Prostate gland (tissue), 2 donors: ENCODE results near the gene TSGA10IP.

ENCODE experiments used
- POLR2A ChIP-seq: fragments of 450-650 bp; IDR thresholded peaks from one replicate; pipeline ENCODE4 v1.6.1; 2016; ENCODE audit warnings: antibody characterized with exemption, mild to moderate bottlenecking
- POLR2AphosphoS5 ChIP-seq: sonication (generic); formaldehyde crosslinking; IDR thresholded peaks from one replicate; pipeline ENCODE4 v1.6.1; 2017; ENCODE audit warnings: antibody characterized with exemption
- TF ChIP-seq, protein P1 (sequence below), 4 experiments: fragments of 200-600 bp in 2 of 4; fragments of 450-650 bp in 2 of 4; sonication (generic) in 2 of 4; IDR thresholded peaks; 1 replicate in 3 of 4; 2 replicates in 1 of 4; pipeline ENCODE4 v1.5.1; 2016 to 2019; ENCODE audit warnings: antibody characterized with exemption in 4 of 4, mild to moderate bottlenecking in 2 of 4, moderate library complexity in 2 of 4

DNA sequence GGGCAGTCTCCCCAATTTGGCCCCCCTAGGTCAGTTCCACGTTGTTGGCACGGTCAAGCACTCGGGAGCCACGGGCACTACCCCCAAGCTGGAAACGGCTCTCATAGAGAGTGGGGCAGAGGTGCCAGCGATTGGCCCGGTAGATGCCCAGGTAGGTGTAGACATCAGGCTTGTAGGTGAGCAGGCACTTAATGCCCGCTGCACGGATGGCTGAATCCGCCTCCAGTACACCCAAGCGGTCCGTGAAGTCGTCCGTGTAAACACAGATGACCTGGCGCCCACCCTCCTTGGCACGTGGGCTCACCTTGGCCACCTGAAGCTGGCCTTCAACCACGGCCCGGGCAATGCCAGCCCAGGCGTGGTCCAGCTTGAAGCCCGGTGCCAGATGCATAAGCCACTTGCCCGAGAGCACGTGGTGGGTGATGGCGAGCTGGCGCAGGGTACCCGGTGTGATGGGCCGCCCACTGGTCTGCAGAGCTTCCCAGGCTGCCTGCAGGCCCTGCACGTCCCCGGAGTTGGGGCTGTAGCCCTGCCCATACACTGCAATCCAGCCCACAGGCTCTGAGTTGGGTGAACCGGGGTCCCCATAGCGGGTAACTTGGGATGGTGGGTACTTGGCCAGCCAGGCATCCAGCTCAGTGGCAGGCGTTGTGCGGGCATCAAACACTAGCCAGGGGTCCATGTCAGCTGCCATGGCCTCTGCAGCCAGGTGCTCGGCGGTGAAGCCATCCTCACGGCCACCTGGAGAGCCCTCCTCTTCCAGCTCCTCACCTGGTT, 27.7 kb upstream of the TSGA10IP start:
- TF ChIP-seq, protein P1, sequence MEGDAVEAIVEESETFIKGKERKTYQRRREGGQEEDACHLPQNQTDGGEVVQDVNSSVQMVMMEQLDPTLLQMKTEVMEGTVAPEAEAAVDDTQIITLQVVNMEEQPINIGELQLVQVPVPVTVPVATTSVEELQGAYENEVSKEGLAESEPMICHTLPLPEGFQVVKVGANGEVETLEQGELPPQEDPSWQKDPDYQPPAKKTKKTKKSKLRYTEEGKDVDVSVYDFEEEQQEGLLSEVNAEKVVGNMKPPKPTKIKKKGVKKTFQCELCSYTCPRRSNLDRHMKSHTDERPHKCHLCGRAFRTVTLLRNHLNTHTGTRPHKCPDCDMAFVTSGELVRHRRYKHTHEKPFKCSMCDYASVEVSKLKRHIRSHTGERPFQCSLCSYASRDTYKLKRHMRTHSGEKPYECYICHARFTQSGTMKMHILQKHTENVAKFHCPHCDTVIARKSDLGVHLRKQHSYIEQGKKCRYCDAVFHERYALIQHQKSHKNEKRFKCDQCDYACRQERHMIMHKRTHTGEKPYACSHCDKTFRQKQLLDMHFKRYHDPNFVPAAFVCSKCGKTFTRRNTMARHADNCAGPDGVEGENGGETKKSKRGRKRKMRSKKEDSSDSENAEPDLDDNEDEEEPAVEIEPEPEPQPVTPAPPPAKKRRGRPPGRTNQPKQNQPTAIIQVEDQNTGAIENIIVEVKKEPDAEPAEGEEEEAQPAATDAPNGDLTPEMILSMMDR (IDR thresholded peaks at IDR 0.05), result no peak
- TF ChIP-seq POLR2AphosphoS5 (no peak), POLR2A (no peak)
